IMR-90 (cell line): ENCODE results near the gene RASGRP2. TPM values are rescaled to one million over a fixed set of nuclear protein-coding genes. Genes with fewer than 3 reads are reported as not detected.

Experiments used
- ATAC-seq: fragments of 200-7000 bp; cut with Tn5 transposase; 2 replicates; pipeline ENCODE4 v1.9.1; 2020; ENCODE audit warnings: low read depth, mild to moderate bottlenecking, moderate library complexity
- BruUV-seq: library from RNA; stranded (reverse); fragments of 400-500 nt; replicated peaks from 2 replicates; lab custom pipeline; 2021; lab: Mats Ljungman, UMichigan
- CTCF ChIA-PET: fragments of 300-600 bp; formaldehyde crosslinking; extraction: SDS; loops from one replicate; lab custom pipeline; 2021; ENCODE audit warnings: antibody characterized with exemption; lab: Yijun Ruan, JAX
- POLR2A ChIA-PET: fragments of 300-600 bp; sonication (Branson Sonifier 250); formaldehyde crosslinking; loops from one replicate; lab custom pipeline; 2022; ENCODE audit warnings: antibody characterized with exemption; ENCODE audit not compliant: unreplicated experiment; lab: Charles Lee
- DNase-seq: peaks from one replicate; pipeline ENCODE4 v3.0.0; 2013
- H2AFZ ChIP-seq: replicated peaks from 2 replicates; pipeline ENCODE3; 2013; ENCODE audit warnings: low read length, mild to moderate bottlenecking; ENCODE audit not compliant: poor library complexity
- H2AK5ac ChIP-seq: 2 replicates; pipeline ENCODE4 v1.6.1; 2013; ENCODE audit warnings: low read depth, low read length, inconsistent platforms
- H2AK9ac ChIP-seq: replicated peaks from 2 replicates; pipeline ENCODE3; 2013; ENCODE audit warnings: mild to moderate bottlenecking, low read depth, low read length, moderate library complexity; ENCODE audit not compliant: poor library complexity
- H2BK120ac ChIP-seq: 2 replicates; pipeline ENCODE4 v1.6.1; 2013; ENCODE audit warnings: low read depth, low read length, inconsistent platforms
- H2BK15ac ChIP-seq: 3 replicates; pipeline ENCODE4 v1.6.1; 2013; ENCODE audit warnings: low read depth, low read length, inconsistent platforms
- H2BK20ac ChIP-seq: 2 replicates; pipeline ENCODE4 v1.6.1; 2013; ENCODE audit warnings: low read depth, mild to moderate bottlenecking, inconsistent platforms, low read length, moderate library complexity
- H2BK5ac ChIP-seq: 2 replicates; pipeline ENCODE4 v1.6.1; 2013; ENCODE audit warnings: mild to moderate bottlenecking, low read depth, low read length, inconsistent platforms; ENCODE audit not compliant: poor library complexity, severe bottlenecking
- H3K14ac ChIP-seq: replicated peaks from 2 replicates; pipeline ENCODE4 v1.6.1; 2013; ENCODE audit warnings: low read depth, low read length, inconsistent platforms
- H3K18ac ChIP-seq: 2 replicates; pipeline ENCODE4 v1.6.1; 2013; ENCODE audit warnings: low read depth, low read length, control low read depth
- H3K23ac ChIP-seq: 2 replicates; pipeline ENCODE4 v1.6.1; 2013; ENCODE audit warnings: low read depth, low read length, inconsistent platforms
- H3K27ac ChIP-seq: 2 replicates; pipeline ENCODE4 v1.5.1; 2013; ENCODE audit warnings: mild to moderate bottlenecking, control low read depth, low read length; ENCODE audit not compliant: insufficient read depth
- H3K27me3 ChIP-seq: 2 replicates; pipeline ENCODE4 v1.6.1; 2013; ENCODE audit warnings: low read length; ENCODE audit not compliant: control insufficient read depth, insufficient read depth
- H3K36me3 ChIP-seq: 2 replicates; pipeline ENCODE4 v1.6.1; 2013; ENCODE audit warnings: low read length, mixed read lengths; ENCODE audit not compliant: control insufficient read depth, insufficient read depth
- H3K4ac ChIP-seq: 2 replicates; pipeline ENCODE4 v1.6.1; 2013; ENCODE audit warnings: low read depth, low read length, inconsistent platforms
- H3K4me1 ChIP-seq: 2 replicates; pipeline ENCODE4 v1.6.1; 2013; ENCODE audit warnings: low read length, mixed read lengths; ENCODE audit not compliant: control insufficient read depth, insufficient read depth
- H3K4me2 ChIP-seq: 2 replicates; pipeline ENCODE4 v1.6.1; 2013; ENCODE audit warnings: low read depth, mild to moderate bottlenecking, control low read depth, low read length, moderate library complexity
- H3K4me3 ChIP-seq: 2 replicates; pipeline ENCODE4 v1.5.1; 2013; ENCODE audit warnings: low read depth, mild to moderate bottlenecking, control low read depth, low read length, moderate library complexity; ENCODE audit not compliant: insufficient read depth
- H3K56ac ChIP-seq: 2 replicates; pipeline ENCODE4 v1.6.1; 2013; ENCODE audit warnings: low read length, inconsistent platforms; ENCODE audit not compliant: insufficient read depth; ENCODE audit errors: extremely low read depth
- H3K79me1 ChIP-seq, 2 experiments: 2 replicates each; pipeline ENCODE4 v1.6.1; 2013; ENCODE audit warnings: low read length in 2 of 2, inconsistent platforms in 1 of 2, low read depth in 1 of 2
- H3K9ac ChIP-seq: 2 replicates; pipeline ENCODE4 v1.6.1; 2013; ENCODE audit warnings: low read depth, low read length, control low read depth
- H3K9me1 ChIP-seq: 2 replicates; pipeline ENCODE4 v1.6.1; 2013; ENCODE audit warnings: low read length, inconsistent platforms; ENCODE audit not compliant: insufficient read depth
- H3K9me3 ChIP-seq: 2 replicates; pipeline ENCODE4 v1.6.1; 2013; ENCODE audit warnings: low read length; ENCODE audit not compliant: control insufficient read depth, insufficient read depth
- H4K20me1 ChIP-seq: 2 replicates; pipeline ENCODE4 v1.6.1; 2013; ENCODE audit warnings: low read length, inconsistent platforms; ENCODE audit not compliant: insufficient read depth
- H4K5ac ChIP-seq: 2 replicates; pipeline ENCODE4 v1.6.1; 2013; ENCODE audit warnings: mild to moderate bottlenecking, low read depth, low read length, control low read depth
- H4K8ac ChIP-seq, 2 experiments: 2 replicates each; pipeline ENCODE4 v1.6.1; 2013; ENCODE audit warnings: low read depth in 2 of 2, low read length in 2 of 2, control low read depth in 1 of 2, inconsistent platforms in 1 of 2
- H4K91ac ChIP-seq: 2 replicates; pipeline ENCODE4 v1.6.1; 2013; ENCODE audit warnings: low read depth, low read length, inconsistent platforms; ENCODE audit not compliant: insufficient read depth
- BHLHE40 ChIP-seq: fragments of 150-350 bp; IDR thresholded peaks from 2 replicates; pipeline ENCODE4 v1.6.1; 2016; ENCODE audit warnings: mild to moderate bottlenecking, low read depth, low read length
- CEBPB ChIP-seq: IDR thresholded peaks from 2 replicates; pipeline ENCODE4 v1.6.1; 2012; ENCODE audit warnings: low read depth, low read length, improper control_type of control experiment
- CHD1 ChIP-seq: IDR thresholded peaks from 2 replicates; pipeline ENCODE4 v1.6.1; 2012; ENCODE audit warnings: low read depth, low read length, improper control_type of control experiment
- FOS ChIP-seq: fragments of 150-350 bp; IDR thresholded peaks from 2 replicates; pipeline ENCODE4 v1.6.1; 2016; ENCODE audit warnings: low read depth, low read length
- MAFK ChIP-seq: IDR thresholded peaks from 2 replicates; pipeline ENCODE4 v1.6.1; 2012; ENCODE audit warnings: low read depth, low read length, improper control_type of control experiment
- MAZ ChIP-seq: IDR thresholded peaks from 2 replicates; pipeline ENCODE4 v1.6.1; 2012; ENCODE audit warnings: low read depth, mild to moderate bottlenecking, low read length, improper control_type of control experiment, moderate library complexity, borderline replicate concordance
- MXI1 ChIP-seq: IDR thresholded peaks from 2 replicates; pipeline ENCODE4 v1.6.1; 2012; ENCODE audit warnings: low read depth, mild to moderate bottlenecking, low read length, moderate library complexity, borderline replicate concordance
- NFE2L2 ChIP-seq: fragments of 150-350 bp; IDR thresholded peaks from 2 replicates; pipeline ENCODE4 v1.6.1; 2016; ENCODE audit warnings: low read depth, mild to moderate bottlenecking, low read length
- POLR2A ChIP-seq: IDR thresholded peaks from 2 replicates; pipeline ENCODE4 v1.6.1; 2012; ENCODE audit warnings: mild to moderate bottlenecking, low read depth, low read length
- RAD21 ChIP-seq: IDR thresholded peaks from 2 replicates; pipeline ENCODE4 v1.6.1; 2012; ENCODE audit warnings: low read length, improper control_type of control experiment
- RCOR1 ChIP-seq: IDR thresholded peaks from 2 replicates; pipeline ENCODE4 v1.6.1; 2012; ENCODE audit warnings: mild to moderate bottlenecking, low read length, improper control_type of control experiment; ENCODE audit not compliant: insufficient replicate concordance
- RFX5 ChIP-seq: IDR thresholded peaks from 2 replicates; pipeline ENCODE4 v1.8.0; 2012; ENCODE audit warnings: low read depth, mild to moderate bottlenecking, low read length, moderate library complexity
- SMC3 ChIP-seq: fragments of 150-350 bp; IDR thresholded peaks from 2 replicates; pipeline ENCODE4 v1.6.1; 2016; ENCODE audit warnings: low read depth, mild to moderate bottlenecking, antibody characterized with exemption, low read length, moderate library complexity
- WGBS, 2 experiments: methylation state at CpG; one replicate each; pipeline versions ENCODE4 v1.1.5 to v1.1.7; 2013; ENCODE audit warnings: missing lambda C conversion rate in 2 of 2; ENCODE audit not compliant: insufficient read length in 1 of 2; ENCODE audit errors: extremely low coverage in 2 of 2; 5-methylcytosine and 5-hydroxymethylcytosine counted together
- dilution Hi-C: fragments of 300-500 bp; cut with HindIII; formaldehyde crosslinking; loops from one replicate; pipeline ENCODE4 v1.14.3; 2018; ENCODE audit warnings: low sequenced_read_pairs; ENCODE audit not compliant: unreplicated experiment
- in situ Hi-C: fragments of 300-500 bp; cut with MboI; formaldehyde crosslinking; loops from 3 replicates; pipeline ENCODE4 v1.14.3; 2019; ENCODE audit warnings: low sequenced_read_pairs, inconsistent platforms, mixed read lengths
- intact Hi-C: fragments of 100-400 bp; cut with micrococcal nuclease; formaldehyde crosslinking; loops from 2 replicates; pipeline ENCODE4 v1.10.0; 2022
- polyA plus RNA-seq, 3 experiments: library from polyadenylated mRNA; depleted of rRNA; stranded (reverse); fragments of >200 nt; gene quantifications; 2 replicates each; pipeline ENCODE4 v1.2.3, GENCODE V29; 2012; ENCODE audit warnings: low replicate concordance in 1 of 3
- total RNA-seq: library from RNA; depleted of rRNA; stranded (reverse); fragments of >200 nt; gene quantifications from 2 replicates; pipeline ENCODE4 v1.2.3, GENCODE V29; 2012
- TF ChIP-seq, protein P1 (sequence below): fragments of 150-350 bp; IDR thresholded peaks from 2 replicates; pipeline ENCODE4 v1.6.1; 2017; ENCODE audit warnings: mild to moderate bottlenecking, antibody characterized with exemption, low read length, low read depth
- TF ChIP-seq, protein P2 (sequence below): conservative IDR thresholded peaks from 2 replicates; pipeline ENCODE4 v1.5.1; 2012; ENCODE audit warnings: mild to moderate bottlenecking, low read depth, low read length, improper control_type of control experiment
- TF ChIP-seq, protein P3 (sequence below): fragments of 150-350 bp; IDR thresholded peaks from 2 replicates; pipeline ENCODE4 v1.6.1; 2016; ENCODE audit warnings: low read depth, mild to moderate bottlenecking, low read length, moderate library complexity, borderline replicate concordance

Gene RASGRP2
- total and polyA plus RNA-seq, 2 of the 4 experiments (the other 2 are of a cell fraction) = 1.2 TPM; not detected in 1

GRCh38 chr11:64770120-64770519, 26.2 kb upstream of the RASGRP2 start:
- ChIA-PET POLR2A (no interaction called here), CTCF (no interaction called here)

More at GRCh38 chr11:64770120-64770519, 26.2 kb upstream of the RASGRP2 start:
- no peak overlapping the region for H3K14ac ChIP-seq
- no peak overlapping the region for H2BK15ac ChIP-seq
- DNase-seq (no peak), ATAC-seq (no peak)
- no peak overlapping the region for H2AK9ac ChIP-seq
- H2BK5ac ChIP-seq = no peak overlapping the region
- peaks cover 85% of the 10 kb centered on the region for H3K36me3 ChIP-seq
- no peak overlapping the region for H3K27ac ChIP-seq
- no CpG with 5 or more reads among the region's 12 CpGs for WGBS, 2 experiments
- H3K27me3 ChIP-seq = no peaks in the 10 kb centered on the region
- no peak overlapping the region for H4K91ac ChIP-seq
- H4K5ac ChIP-seq = no peak overlapping the region
- H3K9ac ChIP-seq = no peak overlapping the region
- H2AFZ ChIP-seq = no peak overlapping the region
- no peak overlapping the region for H3K4me2 ChIP-seq
- H3K79me1 ChIP-seq = peaks cover 54 to 85% of the 10 kb centered on the region in 2 experiments
- H4K20me1 ChIP-seq = peaks cover 85% of the 10 kb centered on the region
- dilution Hi-C loops = no loop called here
- no peak overlapping the region for H3K4ac ChIP-seq
- no peaks in the 10 kb centered on the region for H3K9me3 ChIP-seq
- H3K4me3 ChIP-seq = no peak overlapping the region
- no peak overlapping the region for H3K23ac ChIP-seq
- BruUV-seq = no TSS peak
- H3K4me1 ChIP-seq = no peaks in the 10 kb centered on the region; the same call in 1 of the 2 replicates
- no peak overlapping the region for H3K18ac ChIP-seq
- in situ Hi-C loops = no loop called here
- no peak overlapping the region for H2BK20ac ChIP-seq
- no peak overlapping the region for H4K8ac ChIP-seq
- no peak overlapping the region for H2BK120ac ChIP-seq
- intact Hi-C loops = no loop called here
- no peak for TF ChIP-seq RFX5
- no peak for TF ChIP-seq RAD21
- TF ChIP-seq, protein P1, sequence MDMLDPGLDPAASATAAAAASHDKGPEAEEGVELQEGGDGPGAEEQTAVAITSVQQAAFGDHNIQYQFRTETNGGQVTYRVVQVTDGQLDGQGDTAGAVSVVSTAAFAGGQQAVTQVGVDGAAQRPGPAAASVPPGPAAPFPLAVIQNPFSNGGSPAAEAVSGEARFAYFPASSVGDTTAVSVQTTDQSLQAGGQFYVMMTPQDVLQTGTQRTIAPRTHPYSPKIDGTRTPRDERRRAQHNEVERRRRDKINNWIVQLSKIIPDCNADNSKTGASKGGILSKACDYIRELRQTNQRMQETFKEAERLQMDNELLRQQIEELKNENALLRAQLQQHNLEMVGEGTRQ = no peak
- TF ChIP-seq, protein P2, sequence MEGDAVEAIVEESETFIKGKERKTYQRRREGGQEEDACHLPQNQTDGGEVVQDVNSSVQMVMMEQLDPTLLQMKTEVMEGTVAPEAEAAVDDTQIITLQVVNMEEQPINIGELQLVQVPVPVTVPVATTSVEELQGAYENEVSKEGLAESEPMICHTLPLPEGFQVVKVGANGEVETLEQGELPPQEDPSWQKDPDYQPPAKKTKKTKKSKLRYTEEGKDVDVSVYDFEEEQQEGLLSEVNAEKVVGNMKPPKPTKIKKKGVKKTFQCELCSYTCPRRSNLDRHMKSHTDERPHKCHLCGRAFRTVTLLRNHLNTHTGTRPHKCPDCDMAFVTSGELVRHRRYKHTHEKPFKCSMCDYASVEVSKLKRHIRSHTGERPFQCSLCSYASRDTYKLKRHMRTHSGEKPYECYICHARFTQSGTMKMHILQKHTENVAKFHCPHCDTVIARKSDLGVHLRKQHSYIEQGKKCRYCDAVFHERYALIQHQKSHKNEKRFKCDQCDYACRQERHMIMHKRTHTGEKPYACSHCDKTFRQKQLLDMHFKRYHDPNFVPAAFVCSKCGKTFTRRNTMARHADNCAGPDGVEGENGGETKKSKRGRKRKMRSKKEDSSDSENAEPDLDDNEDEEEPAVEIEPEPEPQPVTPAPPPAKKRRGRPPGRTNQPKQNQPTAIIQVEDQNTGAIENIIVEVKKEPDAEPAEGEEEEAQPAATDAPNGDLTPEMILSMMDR = no peak
- TF ChIP-seq CHD1 = no peak
- TF ChIP-seq CEBPB = no peak
- no peak for TF ChIP-seq BHLHE40
- no peak for TF ChIP-seq RCOR1
- TF ChIP-seq SMC3 = no peak
- TF ChIP-seq NFE2L2 = no peak
- TF ChIP-seq FOS = no peak
- no peak for TF ChIP-seq MAZ
- no peak for TF ChIP-seq POLR2A
- TF ChIP-seq MAFK = no peak
- TF ChIP-seq, protein P3, sequence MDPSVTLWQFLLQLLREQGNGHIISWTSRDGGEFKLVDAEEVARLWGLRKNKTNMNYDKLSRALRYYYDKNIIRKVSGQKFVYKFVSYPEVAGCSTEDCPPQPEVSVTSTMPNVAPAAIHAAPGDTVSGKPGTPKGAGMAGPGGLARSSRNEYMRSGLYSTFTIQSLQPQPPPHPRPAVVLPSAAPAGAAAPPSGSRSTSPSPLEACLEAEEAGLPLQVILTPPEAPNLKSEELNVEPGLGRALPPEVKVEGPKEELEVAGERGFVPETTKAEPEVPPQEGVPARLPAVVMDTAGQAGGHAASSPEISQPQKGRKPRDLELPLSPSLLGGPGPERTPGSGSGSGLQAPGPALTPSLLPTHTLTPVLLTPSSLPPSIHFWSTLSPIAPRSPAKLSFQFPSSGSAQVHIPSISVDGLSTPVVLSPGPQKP = no peak
- no peak for TF ChIP-seq MXI1
- H3K56ac ChIP-seq = no peak overlapping the region
- 0 out of 2 replicates have a peak, but pooled peaks cover 4% of the 10 kb centered on the region for H3K9me1 ChIP-seq
- no peak overlapping the region for H2AK5ac ChIP-seq
